Activated CD8-positive, alpha-beta memory T cell treated with anti-CD3 and anti-CD28 coated beads for 36 hours (primary cell): ENCODE results near the gene CALML6. TPM values are rescaled to one million over a fixed set of nuclear protein-coding genes. Genes with fewer than 3 reads are reported as not detected.
"Not testable (repeated sequence)": the region's sequence is repeated elsewhere in the genome, so short reads cannot be mapped to it uniquely, and the experiment has no call there.

Source experiments
- CTCF ChIA-PET: fragments of 350-600 bp; sonication (Branson Sonifier 250); formaldehyde crosslinking; loops from one replicate; lab custom pipeline; 2021; ENCODE audit warnings: antibody characterized with exemption; lab: Charles Lee
- POLR2A ChIA-PET: fragments of 350-600 bp; sonication (Branson Sonifier 250); formaldehyde crosslinking; loops from one replicate; lab custom pipeline; 2021; ENCODE audit warnings: antibody characterized with exemption; lab: Charles Lee
- total RNA-seq, 2 experiments: library from RNA; stranded (reverse); gene quantifications; one replicate each; pipeline ENCODE4 v1.2.3, GENCODE V29; 2021

CALML6 gene
- under 1 TPM; 0.72 to 0.78 TPM for total RNA-seq

- ChIA-PET CTCF (interaction anchor here (1.7 kb wide), 1 partner anchor 10 kb away, joined by 5 read pairs; no protein-coding TSS in a partner anchor), POLR2A (no interaction called here)
Measured at GRCh38 chr1:1914971-1915692, at the start of gene CALML6. Gene CALML6 (plus strand): TSS chr1:1915260. CDS start chr1:1915281, 21 bp downstream.

GRCh38 chr1:1867164-1867563 is 47.9 kb upstream of the CALML6 start:
- POLR2A ChIA-PET = no interaction called here
- CTCF ChIA-PET = no interaction called here

GRCh38 chr1:1869469-1869868 is 45.6 kb upstream of the CALML6 start:
- POLR2A ChIA-PET = interaction anchor here (0.6 kb wide), 1 partner anchor 20 kb away, joined by 3 read pairs; no protein-coding TSS in a partner anchor
- CTCF ChIA-PET = interaction anchor here (1.0 to 1.5 kb wide), 2 partner anchors 8 to 13 kb away, joined by 3 read pairs; no protein-coding TSS in a partner anchor

- CTCF ChIA-PET = interaction anchor here (1.0 to 1.1 kb wide), 2 partner anchors 9 to 10 kb away, joined by 3 to 5 read pairs; no protein-coding TSS in a partner anchor
- POLR2A ChIA-PET = interaction anchor here (0.6 kb wide), 1 partner anchor 62 kb away, joined by 5 read pairs; no protein-coding TSS in a partner anchor
Measured at GRCh38 chr1:1872329-1872994, 42.6 kb upstream of the CALML6 start.

DNA sequence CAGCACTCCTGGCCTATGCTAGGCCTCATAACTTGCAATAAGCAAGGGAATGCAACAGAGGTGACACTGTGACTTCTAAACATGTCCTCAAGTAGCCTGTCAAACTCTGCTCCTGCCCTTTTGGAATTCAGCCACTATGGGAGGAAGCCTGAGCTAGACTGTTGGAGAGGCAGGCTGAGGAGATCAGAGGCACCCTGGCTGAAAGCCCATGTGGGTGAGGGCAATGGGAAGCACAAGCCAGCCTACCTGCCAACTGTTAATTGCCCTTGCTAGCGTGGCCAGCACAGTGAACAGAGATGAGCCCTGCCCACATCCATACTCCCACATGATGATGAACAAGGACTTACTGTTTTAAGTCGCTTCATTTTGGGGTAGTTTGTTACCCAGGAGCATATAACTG is 41.9 kb upstream of the CALML6 start:
- POLR2A ChIA-PET = no interaction called here
- CTCF ChIA-PET = no interaction called here

GRCh38 chr1:1874901-1875300 is 40.2 kb upstream of the CALML6 start:
- CTCF ChIA-PET = interaction anchor here (0.8 to 1.7 kb wide), 4 partner anchors 31 to 100 kb away, joined by 3 to 5 read pairs (median 4); no protein-coding TSS in a partner anchor
- POLR2A ChIA-PET = interaction anchor here (0.6 kb wide), 1 partner anchor 30 kb away, joined by 3 read pairs; no protein-coding TSS in a partner anchor

- ChIA-PET POLR2A (interaction anchor here (1.1 to 1.5 kb wide), 2 partner anchors 12 to 33 kb away, joined by 5 to 7 read pairs; no protein-coding TSS in a partner anchor), CTCF (interaction anchor here (1.3 to 1.7 kb wide), 2 partner anchors 30 to 33 kb away, joined by 4 to 5 read pairs; no protein-coding TSS in a partner anchor)
Measured at GRCh38 chr1:1875932-1876331, 39.1 kb upstream of the CALML6 start.

DNA sequence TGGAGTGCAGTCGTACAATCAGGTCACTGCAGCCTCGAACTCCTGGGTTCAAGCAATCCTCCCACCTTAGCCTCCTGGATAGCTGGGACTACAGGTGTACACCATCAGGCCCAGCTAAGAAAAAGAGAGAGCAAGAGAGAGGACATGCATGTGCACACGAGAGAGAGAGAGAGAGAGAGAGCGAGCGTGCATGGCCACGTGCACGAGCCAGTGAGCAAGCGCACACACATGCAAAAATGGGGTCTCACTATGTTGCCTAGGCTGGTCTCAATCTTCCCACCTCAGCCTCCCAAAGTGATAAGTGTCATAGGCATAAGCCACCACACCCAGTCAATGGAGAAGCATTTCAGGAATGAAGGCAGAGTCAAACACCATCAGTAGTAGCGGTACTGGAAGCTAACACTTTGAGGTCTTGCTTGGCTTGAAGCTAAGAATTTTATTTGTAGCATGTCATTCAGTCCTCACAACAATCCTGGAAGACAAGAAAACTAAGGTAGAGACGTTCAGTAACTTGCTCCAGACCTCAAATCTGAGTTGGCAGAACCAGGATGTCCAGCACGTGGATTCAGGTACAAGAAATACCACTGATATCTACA is 38.6 kb upstream of the CALML6 start:
- ChIA-PET POLR2A (interaction anchor here (1.1 to 1.5 kb wide), 2 partner anchors 12 to 33 kb away, joined by 5 to 7 read pairs; no protein-coding TSS in a partner anchor), CTCF (interaction anchor here (0.9 to 1.7 kb wide), 2 partner anchors 15 to 29 kb away, joined by 3 to 5 read pairs; no protein-coding TSS in a partner anchor)

GRCh38 chr1:1877865-1878436 is 37.1 kb upstream of the CALML6 start:
- ChIA-PET POLR2A (no interaction called here), CTCF (no interaction called here)

DNA sequence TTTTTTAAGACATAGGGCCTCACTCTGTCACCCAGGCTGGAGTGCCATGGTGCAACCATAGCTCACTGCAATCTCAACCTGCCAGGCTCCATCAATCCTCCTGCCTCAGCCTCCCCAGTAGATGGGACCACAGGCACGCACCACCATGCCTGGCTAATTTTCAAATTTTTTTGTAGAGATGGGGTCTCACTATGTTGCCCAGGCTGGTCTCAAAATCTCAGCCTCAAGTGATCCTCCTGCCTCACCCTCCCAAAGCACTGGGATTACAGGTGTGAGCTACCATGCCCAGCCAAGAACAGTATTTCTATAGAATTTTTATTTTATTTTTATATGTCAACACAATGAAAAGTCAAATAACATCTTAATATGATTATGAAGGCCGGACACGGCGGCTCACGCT is 35.1 kb upstream of the CALML6 start:
- POLR2A ChIA-PET = no interaction called here
- CTCF ChIA-PET = interaction anchor here (0.8 to 1.5 kb wide), 2 partner anchors 9 to 12 kb away, joined by 3 to 6 read pairs; no protein-coding TSS in a partner anchor

GRCh38 chr1:1880617-1881312 is 34.3 kb upstream of the CALML6 start:
- ChIA-PET POLR2A (no interaction called here), CTCF (interaction anchor here (1.5 to 2.3 kb wide), 2 partner anchors 25 to 57 kb away, joined by 4 to 8 read pairs; no protein-coding TSS in a partner anchor)

DNA sequence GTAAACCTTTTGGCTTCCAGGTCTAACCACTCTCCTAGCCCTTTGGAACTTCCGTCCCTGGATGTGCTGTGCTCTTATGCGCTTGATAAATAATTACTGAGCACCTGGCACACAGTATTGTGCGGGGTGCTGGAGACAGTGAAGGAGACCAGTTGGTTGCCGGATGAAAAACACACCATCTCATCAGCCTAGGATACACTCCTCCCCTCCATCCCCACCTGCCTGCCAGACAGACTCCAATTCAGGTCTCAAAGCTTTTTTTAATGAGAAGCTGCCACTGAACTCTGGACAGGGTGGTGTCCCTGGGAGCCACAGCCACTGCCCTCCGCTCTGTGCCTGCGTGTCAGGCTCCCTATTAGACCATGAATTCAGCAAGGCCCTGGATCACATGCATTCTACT is 33.3 kb upstream of the CALML6 start:
- POLR2A ChIA-PET = interaction anchor here (0.7 kb wide), 2 partner anchors 12 to 56 kb away, joined by 3 read pairs; no protein-coding TSS in a partner anchor
- CTCF ChIA-PET = interaction anchor here (1.0 to 2.3 kb wide), 4 partner anchors 10 to 58 kb away, joined by 3 to 8 read pairs (median 4); no protein-coding TSS in a partner anchor

DNA sequence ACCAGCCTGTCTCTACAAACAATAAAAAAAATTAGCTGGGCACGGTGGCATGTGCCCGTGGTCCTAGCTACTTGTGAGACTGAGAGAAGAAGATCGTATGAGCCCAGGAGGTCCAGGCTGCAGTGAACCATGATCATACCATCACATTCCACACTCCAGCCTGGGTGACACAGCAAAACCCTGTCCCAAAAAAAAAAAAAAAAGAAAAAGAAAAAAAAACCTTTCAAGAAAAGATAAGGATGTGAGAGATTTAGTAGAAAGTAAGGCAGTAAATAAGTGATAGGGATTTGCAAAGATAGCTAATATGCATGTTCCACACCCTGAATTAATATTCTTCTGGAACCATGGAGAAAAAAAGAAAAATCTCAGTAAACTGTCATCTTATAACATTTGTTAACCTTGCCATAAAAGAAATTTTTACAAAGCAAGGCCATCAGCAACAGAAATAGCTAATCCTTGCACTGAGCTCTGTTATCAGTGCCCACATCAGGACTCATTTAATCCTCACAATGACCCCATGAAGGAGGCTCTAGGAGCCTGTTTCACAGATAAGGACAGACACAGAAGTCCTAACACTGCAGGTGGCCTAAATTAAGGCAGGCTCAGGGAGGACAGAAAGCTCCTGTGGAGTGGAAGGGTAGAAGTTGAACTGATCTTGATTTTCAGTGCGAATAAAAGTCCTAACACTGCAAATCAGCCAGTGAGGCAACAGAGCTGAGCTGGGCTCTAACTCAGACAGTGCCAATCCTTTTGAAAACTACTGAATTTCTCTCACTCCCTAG is 31.8 kb upstream of the CALML6 start:
- ChIA-PET CTCF (interaction anchor here (0.7 to 2.3 kb wide), 2 partner anchors 23 to 57 kb away, joined by 5 to 8 read pairs; no protein-coding TSS in a partner anchor), POLR2A (no interaction called here)

GRCh38 chr1:1883890-1884289 is 31.2 kb upstream of the CALML6 start:
- POLR2A ChIA-PET = not testable (repeated sequence)
- CTCF ChIA-PET = interaction anchor here (0.7 kb wide), 1 partner anchor 57 kb away, joined by 5 read pairs; no protein-coding TSS in a partner anchor

- ChIA-PET POLR2A (interaction anchor here (0.6 to 2.3 kb wide), 5 partner anchors 13 to 110 kb away, joined by 3 to 11 read pairs (median 7); no protein-coding TSS in a partner anchor), CTCF (interaction anchor here (0.6 to 1.4 kb wide), 2 partner anchors 10 to 147 kb away, joined by 3 to 6 read pairs; no protein-coding TSS in a partner anchor)
Measured at GRCh38 chr1:1889090-1889750, 25.8 kb upstream of the CALML6 start.

GRCh38 chr1:1889847-1890505 is 25.1 kb upstream of the CALML6 start:
- ChIA-PET CTCF (no interaction called here), POLR2A (interaction anchor here (0.6 kb wide), 2 partner anchors 20 to 21 kb away, joined by 3 to 6 read pairs; no protein-coding TSS in a partner anchor)
